Measurements from ENCODE around the gene LINGO3. TPM values are rescaled to one million over a fixed set of nuclear protein-coding genes. Genes with fewer than 3 reads are reported as not detected.

The LINGO3 gene
- polyA plus RNA-seq, 2 donors, result 0.02 TPM; not detected in 1

DNA sequence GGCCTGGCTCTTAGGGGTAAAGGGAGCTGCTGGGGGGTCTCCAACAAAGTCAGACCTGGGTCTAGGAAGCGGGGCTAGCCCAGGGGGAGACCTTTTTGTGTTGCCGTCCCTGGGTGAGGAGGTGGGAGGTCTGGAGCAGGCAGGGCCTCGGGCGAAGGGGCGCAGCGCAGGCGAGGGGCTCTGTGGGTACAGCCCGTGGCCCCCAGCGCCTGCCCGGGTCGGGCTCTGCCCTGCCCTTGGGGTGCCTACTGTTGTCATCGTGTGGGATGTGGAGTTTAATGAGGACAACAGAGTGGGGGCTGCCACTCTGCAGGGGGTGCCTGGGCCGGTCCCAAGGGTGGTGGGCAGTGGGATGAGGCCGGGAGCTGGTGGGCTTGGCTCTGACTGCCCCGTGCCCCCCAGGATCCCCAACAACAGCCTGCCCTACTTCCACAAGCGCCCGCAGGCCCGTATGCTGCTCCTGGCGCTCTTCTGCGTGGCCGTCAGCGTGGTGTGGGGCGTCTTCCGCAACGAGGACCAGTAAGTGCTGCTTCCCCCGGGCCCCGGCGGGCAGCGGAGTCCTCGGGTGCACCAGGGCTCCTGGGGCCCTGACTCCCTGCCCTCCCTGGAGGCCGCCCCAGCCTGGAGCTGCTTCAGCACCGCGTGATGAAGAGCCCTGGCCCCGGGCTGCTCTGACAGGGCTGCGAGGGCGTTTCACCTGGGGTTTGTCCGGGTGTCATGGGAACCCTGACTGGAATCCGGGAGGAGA lies 32.7 kb upstream of the LINGO3 start:
- 81 to 87% methylated on average over 38 of the region's 38 CpGs for WGBS, 2 donors
- peaks cover 0 to 9% of the 10 kb centered on the region in 2 donors for H3K4me1 ChIP-seq (ENCODE audit: control insufficient read depth in 2 of 2, insufficient read depth in 2 of 2, low read length in 1 of 2)
- no peak overlapping the region for H3K4me3 ChIP-seq (ENCODE audit: low read depth in 1 of 2, low read length in 2 of 2)
- H3K27ac ChIP-seq (ENCODE audit: low read depth in 2 of 2, low read length in 1 of 2), result no peak overlapping the region
- H3K27me3 ChIP-seq (ENCODE audit: control insufficient read depth in 1 of 2, insufficient read depth in 2 of 2, low read length in 2 of 2), result no peaks in the 10 kb centered on the region
- peaks cover 0 to 5% of the 10 kb centered on the region in 2 donors for H3K9me3 ChIP-seq (ENCODE audit: control insufficient read depth in 2 of 2, insufficient read depth in 1 of 2, low read depth in 1 of 2, low read length in 1 of 2)
- peaks cover 0 to 29% of the 10 kb centered on the region in 2 donors for H3K36me3 ChIP-seq (ENCODE audit: control insufficient read depth in 2 of 2, insufficient read depth in 2 of 2, low read length in 1 of 2)

DNA sequence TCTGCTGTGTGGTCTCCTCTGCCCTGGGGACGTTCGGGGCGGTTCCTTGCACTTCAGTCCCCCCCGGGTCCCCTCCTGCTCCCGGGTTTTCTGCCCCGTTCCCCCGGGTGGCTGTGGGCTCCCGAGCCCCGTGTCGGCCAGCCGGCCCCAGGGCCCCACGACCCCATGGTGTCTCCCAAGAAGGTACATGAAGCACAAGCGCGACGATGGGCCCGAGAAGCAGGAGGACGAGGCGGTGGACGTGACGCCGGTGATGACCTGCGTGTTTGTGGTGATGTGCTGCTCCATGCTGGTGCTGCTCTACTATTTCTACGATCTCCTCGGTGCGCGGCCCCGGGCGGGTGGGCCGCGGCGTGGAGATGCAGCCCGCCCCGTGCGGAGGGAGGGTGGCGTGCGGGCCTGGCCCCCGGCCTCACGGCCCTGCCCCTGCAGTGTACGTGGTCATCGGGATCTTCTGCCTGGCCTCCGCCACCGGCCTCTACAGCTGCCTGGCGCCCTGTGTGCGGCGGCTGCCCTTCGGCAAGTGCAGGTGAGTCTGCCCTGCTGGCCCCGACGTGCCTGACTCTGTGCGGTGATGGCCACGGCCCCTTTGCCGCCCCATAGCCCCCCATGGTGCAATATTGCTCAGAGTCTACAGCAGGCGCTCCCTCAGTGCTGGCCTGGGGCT lies 31.8 kb upstream of the LINGO3 start:
- Histone ChIP-seq H3K4me3 (ENCODE audit: low read depth in 1 of 2, low read length in 2 of 2) (no peak overlapping the region), H3K27ac (ENCODE audit: low read depth in 2 of 2, low read length in 1 of 2) (no peak overlapping the region), H3K4me1 (ENCODE audit: control insufficient read depth in 2 of 2, insufficient read depth in 2 of 2, low read length in 1 of 2) (peaks cover 0 to 9% of the 10 kb centered on the region in 2 donors), H3K9me3 (ENCODE audit: control insufficient read depth in 2 of 2, insufficient read depth in 1 of 2, low read depth in 1 of 2, low read length in 1 of 2) (peaks cover 0 to 5% of the 10 kb centered on the region in 2 donors), H3K36me3 (ENCODE audit: control insufficient read depth in 2 of 2, insufficient read depth in 2 of 2, low read length in 1 of 2) (peaks cover 0 to 31% of the 10 kb centered on the region in 2 donors), H3K27me3 (ENCODE audit: control insufficient read depth in 1 of 2, insufficient read depth in 2 of 2, low read length in 2 of 2) (no peaks in the 10 kb centered on the region)
- 94 to 95% methylated on average over 50 to 52 of the region's 52 CpGs for WGBS, 2 donors

DNA sequence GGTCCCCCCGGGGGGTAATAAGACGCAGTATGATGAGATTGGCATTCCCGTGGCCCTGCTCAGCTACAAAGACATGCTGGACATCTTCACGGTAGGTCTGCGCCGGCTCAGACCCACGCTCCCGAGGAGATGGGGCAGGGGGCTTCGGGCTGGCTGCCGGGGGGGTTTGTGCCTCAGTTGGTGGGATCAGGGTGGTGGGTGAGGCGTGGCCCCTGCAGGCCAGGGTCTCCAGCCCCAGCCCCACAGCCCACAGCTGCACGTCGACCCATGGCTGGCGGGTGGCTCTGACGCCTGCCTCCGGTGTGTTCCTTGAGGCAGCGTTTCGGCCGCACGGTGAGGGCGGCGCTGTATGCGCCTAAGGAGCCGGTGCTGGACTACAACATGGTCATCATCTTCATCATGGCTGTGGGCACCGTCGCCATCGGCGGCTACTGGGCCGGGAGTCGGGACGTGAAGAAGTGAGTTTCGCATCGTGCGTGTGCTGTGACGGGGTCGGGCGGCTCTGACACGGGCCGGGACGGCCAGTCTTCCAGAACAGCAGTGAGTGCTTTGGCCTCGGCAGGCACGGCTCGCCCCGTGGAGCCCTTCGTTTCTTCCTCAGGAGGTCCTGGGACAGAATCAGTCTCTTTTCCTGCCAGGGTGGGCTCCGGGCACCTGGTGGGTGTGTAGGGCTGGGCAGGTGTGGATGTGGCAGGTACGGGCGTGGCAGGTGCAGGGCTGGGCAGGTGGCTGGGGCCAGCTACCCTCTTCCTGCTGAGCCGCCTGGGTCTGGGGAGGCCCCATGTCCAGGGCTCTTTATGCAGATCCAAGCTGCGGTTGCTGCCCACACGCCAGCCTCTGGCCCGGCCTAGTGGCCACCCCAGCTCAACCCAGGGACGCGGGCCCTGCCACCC lies 31.0 kb upstream of the LINGO3 start:
- peaks cover 0 to 9% of the 10 kb centered on the region in 2 donors for H3K4me1 ChIP-seq (ENCODE audit: control insufficient read depth in 2 of 2, insufficient read depth in 2 of 2, low read length in 1 of 2)
- 95 to 96% methylated on average over 51 to 54 of the region's 54 CpGs for WGBS, 2 donors
- peaks cover 0 to 30% of the 10 kb centered on the region in 2 donors for H3K36me3 ChIP-seq (ENCODE audit: control insufficient read depth in 2 of 2, insufficient read depth in 2 of 2, low read length in 1 of 2)

DNA sequence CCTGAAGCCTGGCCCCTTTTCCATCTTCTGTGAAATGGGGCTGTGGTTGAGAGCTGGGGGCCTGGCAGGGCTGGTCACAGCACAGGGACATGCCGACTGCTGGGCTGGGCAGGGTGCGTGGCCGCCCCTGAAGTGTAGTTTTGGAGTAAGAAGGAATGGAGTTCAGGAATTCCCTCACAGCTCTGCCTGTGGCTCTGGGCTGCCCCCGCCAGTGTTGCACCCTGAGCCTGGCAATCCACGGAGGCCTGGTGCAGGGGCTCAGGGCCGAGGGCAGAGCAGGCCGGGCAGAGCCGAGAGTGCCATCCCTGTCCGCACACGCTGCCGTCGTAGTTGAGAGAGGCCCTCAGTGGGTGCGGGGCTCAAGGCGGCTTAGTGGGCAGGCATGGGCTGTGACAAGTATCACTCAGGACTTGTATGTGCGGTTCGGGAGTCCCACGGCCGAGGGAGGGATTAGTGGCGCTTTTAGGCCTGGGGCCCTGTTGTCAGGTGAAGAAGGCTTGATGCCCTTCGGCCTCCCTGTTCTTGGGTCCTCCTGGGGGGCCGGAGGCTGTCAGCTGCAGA lies 30.2 kb upstream of the LINGO3 start:
- Histone ChIP-seq H3K4me1 (ENCODE audit: control insufficient read depth in 2 of 2, insufficient read depth in 2 of 2, low read length in 1 of 2) (peaks cover 0 to 10% of the 10 kb centered on the region in 2 donors), H3K27ac (ENCODE audit: low read depth in 2 of 2, low read length in 1 of 2) (no peak overlapping the region), H3K4me3 (ENCODE audit: low read depth in 1 of 2, low read length in 2 of 2) (no peak overlapping the region), H3K27me3 (ENCODE audit: control insufficient read depth in 1 of 2, insufficient read depth in 2 of 2, low read length in 2 of 2) (no peaks in the 10 kb centered on the region), H3K36me3 (ENCODE audit: control insufficient read depth in 2 of 2, insufficient read depth in 2 of 2, low read length in 1 of 2) (peaks cover 0 to 30% of the 10 kb centered on the region in 2 donors), H3K9me3 (ENCODE audit: control insufficient read depth in 2 of 2, insufficient read depth in 1 of 2, low read depth in 1 of 2, low read length in 1 of 2) (peaks cover 0 to 5% of the 10 kb centered on the region in 2 donors)
- 93 to 95% methylated on average over 21 of the region's 21 CpGs for WGBS, 2 donors

More for the DNA sequence above, 31.0 kb upstream of the LINGO3 start:
- no peak overlapping the region for H3K4me3 ChIP-seq (ENCODE audit: low read depth in 1 of 2, low read length in 2 of 2)
- peaks cover 0 to 5% of the 10 kb centered on the region in 2 donors for H3K9me3 ChIP-seq (ENCODE audit: control insufficient read depth in 2 of 2, insufficient read depth in 1 of 2, low read depth in 1 of 2, low read length in 1 of 2)
- no peak overlapping the region for H3K27ac ChIP-seq (ENCODE audit: low read depth in 2 of 2, low read length in 1 of 2)
- no peaks in the 10 kb centered on the region for H3K27me3 ChIP-seq (ENCODE audit: control insufficient read depth in 1 of 2, insufficient read depth in 2 of 2, low read length in 2 of 2)

DNA sequence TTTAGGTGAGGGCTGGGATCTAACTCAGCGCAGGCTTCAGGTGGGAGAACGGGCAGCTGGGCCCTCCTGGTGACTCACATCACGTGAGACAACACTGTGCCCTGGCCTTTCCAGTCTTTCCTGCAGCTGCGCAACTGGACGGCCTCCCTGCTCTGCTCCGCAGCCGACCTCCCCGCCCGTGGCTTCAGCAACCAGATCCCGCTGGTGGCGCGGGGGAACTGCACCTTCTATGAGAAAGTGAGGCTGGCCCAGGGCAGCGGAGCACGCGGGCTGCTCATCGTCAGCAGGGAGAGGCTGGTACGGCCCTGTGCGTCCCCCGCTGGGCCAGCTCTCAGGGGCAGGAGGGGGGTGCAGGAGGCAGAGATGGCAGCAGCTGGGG lies 29.4 kb upstream of the LINGO3 start:
- WGBS, 2 donors, result 68 to 80% methylated on average over 18 to 19 of the region's 19 CpGs
- H3K27ac ChIP-seq (ENCODE audit: low read depth in 2 of 2, low read length in 1 of 2), result no peak overlapping the region
- H3K4me1 ChIP-seq (ENCODE audit: control insufficient read depth in 2 of 2, insufficient read depth in 2 of 2, low read length in 1 of 2), result peaks cover 0 to 14% of the 10 kb centered on the region in 2 donors
- H3K27me3 ChIP-seq (ENCODE audit: control insufficient read depth in 1 of 2, insufficient read depth in 2 of 2, low read length in 2 of 2), result no peaks in the 10 kb centered on the region
- peaks cover 0 to 30% of the 10 kb centered on the region in 2 donors for H3K36me3 ChIP-seq (ENCODE audit: control insufficient read depth in 2 of 2, insufficient read depth in 2 of 2, low read length in 1 of 2)
- H3K4me3 ChIP-seq (ENCODE audit: low read depth in 1 of 2, low read length in 2 of 2), result no peak overlapping the region
- peaks cover 0 to 5% of the 10 kb centered on the region in 2 donors for H3K9me3 ChIP-seq (ENCODE audit: control insufficient read depth in 2 of 2, insufficient read depth in 1 of 2, low read depth in 1 of 2, low read length in 1 of 2)

DNA sequence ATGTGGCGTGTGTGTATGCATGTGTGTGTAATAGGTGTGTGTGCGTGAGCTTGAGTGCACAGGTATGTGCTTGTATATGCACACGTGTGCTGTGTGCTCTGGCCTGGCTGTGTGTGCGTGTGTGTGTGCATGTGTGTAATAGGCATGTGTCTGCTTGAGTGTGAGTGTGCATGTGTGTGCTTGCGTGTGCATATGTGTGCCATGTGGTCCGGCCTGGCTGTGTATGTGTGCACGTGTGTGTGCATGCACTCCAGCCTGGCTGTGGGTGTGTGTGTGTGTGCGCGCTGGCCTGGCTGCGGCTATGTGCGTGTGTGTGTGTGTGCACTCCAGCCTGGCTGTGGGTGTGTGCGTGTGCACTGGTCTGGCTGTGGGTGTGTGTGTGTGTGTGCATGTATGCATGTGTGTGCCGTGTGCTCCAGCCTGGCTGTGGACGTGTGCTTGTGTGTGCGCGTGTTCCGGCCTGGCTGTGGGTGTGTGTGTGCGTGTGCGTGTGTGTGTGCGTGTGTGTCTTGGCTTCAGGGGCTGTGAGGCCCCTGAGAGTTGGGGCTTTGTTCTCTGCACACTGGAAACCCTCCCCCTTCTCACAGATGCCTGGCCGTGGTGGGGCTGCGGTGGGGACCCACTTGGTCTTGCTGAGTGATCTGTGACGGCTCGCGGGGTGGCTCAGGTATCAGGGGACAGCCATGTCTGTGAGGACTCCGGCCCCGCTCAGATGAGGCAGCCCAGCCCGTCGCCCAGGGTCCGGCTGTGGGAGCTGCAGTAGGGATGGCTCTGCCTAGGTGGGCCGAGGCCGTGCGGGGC lies 28.8 kb upstream of the LINGO3 start:
- WGBS, 2 donors, result 90 to 94% methylated on average over 33 of the region's 33 CpGs
- Histone ChIP-seq H3K9me3 (ENCODE audit: control insufficient read depth in 2 of 2, insufficient read depth in 1 of 2, low read depth in 1 of 2, low read length in 1 of 2) (peaks cover 0 to 5% of the 10 kb centered on the region in 2 donors), H3K36me3 (ENCODE audit: control insufficient read depth in 2 of 2, insufficient read depth in 2 of 2, low read length in 1 of 2) (peaks cover 0 to 30% of the 10 kb centered on the region in 2 donors), H3K4me1 (ENCODE audit: control insufficient read depth in 2 of 2, insufficient read depth in 2 of 2, low read length in 1 of 2) (peaks cover 0 to 16% of the 10 kb centered on the region in 2 donors), H3K27me3 (ENCODE audit: control insufficient read depth in 1 of 2, insufficient read depth in 2 of 2, low read length in 2 of 2) (no peaks in the 10 kb centered on the region), H3K4me3 (ENCODE audit: low read depth in 1 of 2, low read length in 2 of 2) (no peak overlapping the region), H3K27ac (ENCODE audit: low read depth in 2 of 2, low read length in 1 of 2) (no peak overlapping the region)

DNA sequence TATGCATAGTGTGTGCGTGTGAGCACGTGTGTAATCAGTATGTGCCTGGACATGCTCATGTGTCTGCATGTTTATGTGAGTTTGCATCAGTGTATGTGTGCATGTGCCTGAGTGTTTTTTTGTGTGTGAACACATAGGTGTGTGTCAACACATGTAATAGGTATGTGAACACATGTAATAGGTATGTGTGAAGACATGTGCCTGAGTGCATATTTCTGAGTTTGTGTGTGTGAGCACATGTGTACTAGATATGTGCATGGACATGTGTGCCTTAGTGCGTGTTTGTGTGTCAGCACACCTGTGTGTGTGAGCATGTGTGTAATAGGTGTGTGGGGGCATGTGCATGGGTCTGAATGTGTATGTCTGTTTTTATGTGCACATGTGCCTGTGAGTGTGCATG lies 27.9 kb upstream of the LINGO3 start:
- peaks cover 0 to 10% of the 10 kb centered on the region in 2 donors for H3K4me1 ChIP-seq (ENCODE audit: control insufficient read depth in 2 of 2, insufficient read depth in 2 of 2, low read length in 1 of 2)
- 62 to 84% methylated on average over 3 of the region's 3 CpGs for WGBS, 2 donors
- no peaks in the 10 kb centered on the region for H3K27me3 ChIP-seq (ENCODE audit: control insufficient read depth in 1 of 2, insufficient read depth in 2 of 2, low read length in 2 of 2)
- H3K27ac ChIP-seq (ENCODE audit: low read depth in 2 of 2, low read length in 1 of 2), result no peak overlapping the region
- H3K9me3 ChIP-seq (ENCODE audit: control insufficient read depth in 2 of 2, insufficient read depth in 1 of 2, low read depth in 1 of 2, low read length in 1 of 2), result peaks cover 0 to 2% of the 10 kb centered on the region in 2 donors
- no peak overlapping the region for H3K4me3 ChIP-seq (ENCODE audit: low read depth in 1 of 2, low read length in 2 of 2)
- peaks cover 0 to 24% of the 10 kb centered on the region in 2 donors for H3K36me3 ChIP-seq (ENCODE audit: control insufficient read depth in 2 of 2, insufficient read depth in 2 of 2, low read length in 1 of 2)

DNA sequence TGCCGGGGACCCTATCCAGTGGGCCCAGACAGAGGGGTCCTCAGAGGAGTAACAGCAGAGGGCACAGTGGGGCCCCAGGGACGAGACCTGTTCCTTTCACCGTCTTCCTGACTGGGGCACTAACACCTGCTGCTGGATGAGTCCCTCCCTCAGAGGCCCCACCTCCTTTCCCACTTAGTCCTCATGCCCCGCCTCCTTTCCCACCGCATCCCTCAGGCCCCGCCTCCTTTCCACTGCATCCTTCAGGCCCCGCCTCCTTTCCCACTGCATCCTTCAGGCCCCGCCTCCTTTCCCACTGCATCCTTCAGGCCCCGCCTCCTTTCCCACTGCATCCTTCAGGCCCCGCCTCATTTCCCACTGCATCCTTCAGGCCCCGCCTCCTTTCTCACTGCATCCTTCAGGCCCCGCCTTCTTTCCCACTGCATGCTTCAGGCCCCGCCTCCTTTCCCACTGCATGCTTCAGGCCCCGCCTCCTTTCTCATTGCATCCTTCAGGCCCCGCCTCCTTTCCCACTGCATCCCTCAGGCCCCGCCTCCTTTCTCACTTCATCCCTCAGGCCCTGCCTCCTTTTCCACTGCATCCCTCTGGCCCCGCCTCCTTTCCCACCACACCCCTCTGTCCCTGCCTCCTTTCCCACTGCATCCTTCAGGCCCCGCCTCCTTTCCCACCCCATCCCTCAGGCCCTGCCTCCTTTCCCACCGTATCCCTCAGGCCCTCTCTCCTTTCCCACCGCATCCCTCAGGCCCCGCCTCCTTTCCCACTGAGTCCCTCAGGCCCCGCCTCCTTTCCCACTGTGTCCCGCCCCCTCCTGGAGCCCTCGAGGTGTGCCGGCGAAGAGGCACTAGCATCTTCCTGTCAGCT lies 27.3 kb upstream of the LINGO3 start:
- peaks cover 0 to 2% of the 10 kb centered on the region in 2 donors for H3K9me3 ChIP-seq (ENCODE audit: control insufficient read depth in 2 of 2, insufficient read depth in 1 of 2, low read depth in 1 of 2, low read length in 1 of 2)
- H3K4me1 ChIP-seq (ENCODE audit: control insufficient read depth in 2 of 2, insufficient read depth in 2 of 2, low read length in 1 of 2), result peaks cover 0 to 15% of the 10 kb centered on the region in 2 donors
- peaks cover 0 to 24% of the 10 kb centered on the region in 2 donors for H3K36me3 ChIP-seq (ENCODE audit: control insufficient read depth in 2 of 2, insufficient read depth in 2 of 2, low read length in 1 of 2)
- WGBS, 2 donors, result 93 to 95% methylated on average over 24 to 26 of the region's 26 CpGs
- no peak overlapping the region for H3K4me3 ChIP-seq (ENCODE audit: low read depth in 1 of 2, low read length in 2 of 2)
- H3K27ac ChIP-seq (ENCODE audit: low read depth in 2 of 2, low read length in 1 of 2), result no peak overlapping the region
- no peaks in the 10 kb centered on the region for H3K27me3 ChIP-seq (ENCODE audit: control insufficient read depth in 1 of 2, insufficient read depth in 2 of 2, low read length in 2 of 2)

Measured in esophagus (tissue), 2 donors.